MCF 10A (cell line): ENCODE results near the gene HLCS. TPM values are rescaled to one million over a fixed set of nuclear protein-coding genes. Genes with fewer than 3 reads are reported as not detected.

Experiments
- BruUV-seq: library from RNA; stranded (reverse); fragments of 400-500 nt; replicated peaks from 2 replicates; lab custom pipeline; 2021; lab: Mats Ljungman, UMichigan
- CTCF ChIA-PET: fragments of 300-600 bp; sonication (Branson Sonifier 250); formaldehyde crosslinking; extraction: SDS; loops from one replicate; lab custom pipeline; 2021; ENCODE audit warnings: antibody characterized with exemption, inconsistent platforms; lab: Yijun Ruan, JAX
- POLR2A ChIA-PET: fragments of 300-600, 350-650 bp; sonication (Branson Sonifier 250); formaldehyde crosslinking; extraction: SDS; loops from one replicate; lab custom pipeline; 2020; ENCODE audit warnings: antibody characterized with exemption, inconsistent platforms; lab: Yijun Ruan, JAX
- DNase-seq: peaks from one replicate; pipeline ENCODE4 v3.0.0-alpha.2; 2018; ENCODE audit not compliant: unreplicated experiment
- H3K27ac Mint-ChIP-seq: one replicate; pipeline ENCODE4 v1.8.0; 2022; ENCODE audit warnings: mild to moderate bottlenecking, low read depth, mixed read lengths; ENCODE audit not compliant: unreplicated experiment
- H3K27me3 Mint-ChIP-seq: one replicate; pipeline ENCODE4 v1.8.0; 2022; ENCODE audit warnings: mixed read lengths; ENCODE audit not compliant: insufficient read depth, unreplicated experiment
- H3K36me3 Mint-ChIP-seq: one replicate; pipeline ENCODE4 v1.8.0; 2022; ENCODE audit warnings: mild to moderate bottlenecking, moderate library complexity, mixed read lengths; ENCODE audit not compliant: insufficient read depth, unreplicated experiment
- H3K4me1 Mint-ChIP-seq: one replicate; pipeline ENCODE4 v1.8.0; 2022; ENCODE audit warnings: mixed read lengths; ENCODE audit not compliant: insufficient read depth, unreplicated experiment
- H3K4me3 Mint-ChIP-seq: one replicate; pipeline ENCODE4 v1.8.0; 2022; ENCODE audit warnings: mild to moderate bottlenecking, moderate library complexity, mixed read lengths; ENCODE audit not compliant: unreplicated experiment
- H3K9me3 Mint-ChIP-seq: one replicate; pipeline ENCODE4 v1.8.0; 2022; ENCODE audit warnings: mixed read lengths; ENCODE audit not compliant: unreplicated experiment
- intact Hi-C: fragments of 100-400 bp; cut with micrococcal nuclease; formaldehyde crosslinking; loops from 2 replicates; pipeline ENCODE4 v1.14.1; 2022
- total RNA-seq: library from RNA; stranded (reverse); gene quantifications from 2 replicates; pipeline ENCODE4 v1.2.3, GENCODE V29; 2022
- TF ChIP-seq, protein P1 (sequence below): fragments of 200-600 bp; IDR thresholded peaks from one replicate; pipeline ENCODE4 v1.8.0; 2022; ENCODE audit warnings: antibody characterized with exemption, mild to moderate bottlenecking; ENCODE audit not compliant: unreplicated experiment

The HLCS gene
- total RNA-seq, 1 experiment from 2014 or later: 46.1 TPM

DNA sequence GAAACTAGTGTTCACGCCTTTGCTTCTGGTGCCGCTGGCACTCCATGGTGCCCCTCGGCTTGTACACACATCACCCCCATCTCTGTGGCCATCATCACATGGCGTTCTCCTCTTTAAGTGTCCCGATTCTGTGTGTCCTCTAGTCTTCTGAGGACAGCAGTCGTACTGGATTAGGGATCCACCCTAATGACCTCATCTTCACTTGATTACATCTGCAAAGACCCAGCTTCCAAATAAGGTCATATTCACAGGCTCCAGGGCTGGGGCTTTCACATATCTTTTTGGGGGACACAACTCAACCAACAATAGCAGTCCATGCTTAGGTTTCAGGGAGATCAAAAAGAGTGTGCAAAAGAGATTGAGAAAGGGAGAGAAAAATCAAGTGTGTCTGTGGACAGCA, 64.9 kb downstream of the HLCS start:
- peaks cover 5% of the 10 kb centered on the region for H3K36me3 Mint-ChIP-seq
- no peaks in the 10 kb centered on the region for H3K27me3 Mint-ChIP-seq
- intact Hi-C loops: no loop called here
- H3K27ac Mint-ChIP-seq: no peak overlapping the region
- ChIA-PET CTCF (interaction anchor here (1.4 kb wide), 1 partner anchor 16 kb away, joined by 5 read pairs; no protein-coding TSS in a partner anchor), POLR2A (no interaction called here)
- TF ChIP-seq, protein P1, sequence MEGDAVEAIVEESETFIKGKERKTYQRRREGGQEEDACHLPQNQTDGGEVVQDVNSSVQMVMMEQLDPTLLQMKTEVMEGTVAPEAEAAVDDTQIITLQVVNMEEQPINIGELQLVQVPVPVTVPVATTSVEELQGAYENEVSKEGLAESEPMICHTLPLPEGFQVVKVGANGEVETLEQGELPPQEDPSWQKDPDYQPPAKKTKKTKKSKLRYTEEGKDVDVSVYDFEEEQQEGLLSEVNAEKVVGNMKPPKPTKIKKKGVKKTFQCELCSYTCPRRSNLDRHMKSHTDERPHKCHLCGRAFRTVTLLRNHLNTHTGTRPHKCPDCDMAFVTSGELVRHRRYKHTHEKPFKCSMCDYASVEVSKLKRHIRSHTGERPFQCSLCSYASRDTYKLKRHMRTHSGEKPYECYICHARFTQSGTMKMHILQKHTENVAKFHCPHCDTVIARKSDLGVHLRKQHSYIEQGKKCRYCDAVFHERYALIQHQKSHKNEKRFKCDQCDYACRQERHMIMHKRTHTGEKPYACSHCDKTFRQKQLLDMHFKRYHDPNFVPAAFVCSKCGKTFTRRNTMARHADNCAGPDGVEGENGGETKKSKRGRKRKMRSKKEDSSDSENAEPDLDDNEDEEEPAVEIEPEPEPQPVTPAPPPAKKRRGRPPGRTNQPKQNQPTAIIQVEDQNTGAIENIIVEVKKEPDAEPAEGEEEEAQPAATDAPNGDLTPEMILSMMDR: no peak
- H3K4me3 Mint-ChIP-seq: no peak overlapping the region
- H3K4me1 Mint-ChIP-seq: no peaks in the 10 kb centered on the region
- DNase-seq: no peak
- no peaks in the 10 kb centered on the region for H3K9me3 Mint-ChIP-seq
- no TSS peak for BruUV-seq

DNA sequence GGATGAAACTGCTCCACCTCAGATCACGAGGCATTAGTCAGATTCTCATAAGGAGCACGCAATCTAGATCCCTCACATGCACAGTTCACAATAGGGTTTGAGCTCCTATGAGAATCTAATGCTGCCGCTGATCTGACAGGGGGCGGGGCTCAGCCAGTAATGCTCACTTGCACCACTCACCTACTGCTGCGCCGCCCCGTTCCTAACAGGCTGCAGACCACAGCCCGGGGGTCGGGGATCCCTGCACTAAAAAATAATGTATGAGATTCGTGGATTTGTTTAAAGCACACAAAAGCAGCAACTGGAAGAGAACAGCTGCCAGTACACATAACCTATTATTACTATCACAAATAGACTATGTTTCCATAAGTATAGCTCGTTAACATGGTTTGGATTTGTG, 72.9 kb downstream of the HLCS start:
- Mint-ChIP-seq H3K36me3 (peaks cover 11% of the 10 kb centered on the region), H3K9me3 (no peaks in the 10 kb centered on the region), H3K27ac (no peak overlapping the region), H3K4me1 (no peaks in the 10 kb centered on the region), H3K4me3 (no peak overlapping the region), H3K27me3 (no peaks in the 10 kb centered on the region)
- intact Hi-C loops: no loop called here
- no peak for DNase-seq
- TF ChIP-seq, protein P1: no peak
- BruUV-seq: no TSS peak
- ChIA-PET POLR2A (no interaction called here), CTCF (interaction anchor here (1.2 kb wide), 1 partner anchor 24 kb away, joined by 3 read pairs; no protein-coding TSS in a partner anchor)

DNA sequence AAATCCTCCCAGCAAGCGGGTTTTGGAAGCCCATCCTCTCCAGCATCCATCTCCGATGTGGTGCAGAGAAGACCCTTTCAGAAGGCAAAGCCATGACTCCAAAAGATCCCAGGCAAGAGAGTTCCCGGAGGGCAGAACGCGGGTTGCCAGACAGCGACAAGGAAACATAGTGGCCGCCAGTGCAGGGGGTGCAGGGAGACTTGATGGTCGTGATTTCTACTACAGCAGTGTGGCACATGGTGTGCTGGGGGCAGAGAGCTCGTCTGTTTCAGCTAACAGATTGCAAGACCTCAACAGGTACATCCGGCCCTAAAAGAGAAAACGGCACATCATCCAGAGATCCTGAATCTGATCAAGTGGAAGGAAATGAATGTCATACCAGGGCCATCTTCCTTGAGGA, 74.3 kb downstream of the HLCS start:
- BruUV-seq: no TSS peak
- H3K27ac Mint-ChIP-seq: no peak overlapping the region
- no peak for DNase-seq
- H3K27me3 Mint-ChIP-seq: no peaks in the 10 kb centered on the region
- H3K9me3 Mint-ChIP-seq: no peaks in the 10 kb centered on the region
- intact Hi-C loops: no loop called here
- ChIA-PET POLR2A (no interaction called here), CTCF (interaction anchor here (0.6 kb wide), 1 partner anchor 944 kb away, joined by 3 read pairs; no protein-coding TSS in a partner anchor)
- no peak overlapping the region for H3K4me3 Mint-ChIP-seq
- H3K36me3 Mint-ChIP-seq: peaks cover 16% of the 10 kb centered on the region
- TF ChIP-seq, protein P1: no peak
- H3K4me1 Mint-ChIP-seq: no peaks in the 10 kb centered on the region

DNA sequence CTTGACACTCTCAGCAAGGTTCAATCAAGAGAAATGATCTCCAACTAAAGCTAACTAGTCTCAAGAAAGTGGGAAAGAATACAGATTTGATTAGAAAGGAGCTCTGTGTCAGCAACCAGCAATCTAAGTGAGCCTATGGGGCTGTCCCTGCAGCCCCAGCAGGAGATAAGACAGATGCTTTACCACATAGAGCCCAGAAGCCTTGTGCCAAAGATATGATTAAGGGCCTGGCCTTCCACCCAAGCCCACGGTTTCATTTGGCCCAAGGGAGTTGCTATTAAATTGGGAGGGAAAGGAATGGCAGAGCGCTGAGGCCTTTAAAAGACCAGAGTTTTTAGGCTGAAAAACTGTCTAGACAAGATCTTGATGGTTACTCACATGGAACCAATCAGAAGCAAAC, 74.8 kb downstream of the HLCS start:
- Mint-ChIP-seq H3K27me3 (no peaks in the 10 kb centered on the region), H3K27ac (no peak overlapping the region), H3K4me3 (no peak overlapping the region), H3K36me3 (peaks cover 20% of the 10 kb centered on the region), H3K9me3 (no peaks in the 10 kb centered on the region), H3K4me1 (no peaks in the 10 kb centered on the region)
- intact Hi-C loops: no loop called here
- DNase-seq: no peak
- no TSS peak for BruUV-seq
- TF ChIP-seq, protein P1: no peak
- ChIA-PET CTCF (interaction anchor here (0.6 to 0.9 kb wide), 2 partner anchors 26 to 944 kb away, joined by 3 to 4 read pairs; no protein-coding TSS in a partner anchor), POLR2A (no interaction called here)
